ENCODE results near the gene CACNA2D2.

Gene CACNA2D2

GRCh38 chr3:50365080-50365841 is 138.2 kb downstream of the CACNA2D2 start:
- no peak for DNase-seq

- DNase-seq: no peak
These were observed 138.8 kb downstream of the CACNA2D2 start for GRCh38 chr3:50364573-50365079.

- no peak for DNase-seq
These were observed 143.7 kb downstream of the CACNA2D2 start for GRCh38 chr3:50359760-50360110.

- peak; percentile 95 to 97 for DNase-seq
These were observed 144.3 kb downstream of the CACNA2D2 start, which contains the start of gene TMEM115 for GRCh38 chr3:50358911-50359759. Gene TMEM115 (minus strand): TSS chr3:50359521. CDS start chr3:50359063, 458 bp downstream.

- DNase-seq: no peak
These were observed 145.0 kb downstream of the CACNA2D2 start for GRCh38 chr3:50358355-50358910.

GRCh38 chr3:50357481-50357880 is 146.0 kb downstream of the CACNA2D2 start:
- no peak for DNase-seq

GRCh38 chr3:50356553-50356952 is 146.9 kb downstream of the CACNA2D2 start:
- DNase-seq: no peak

GRCh38 chr3:50355829-50356552 is 147.4 kb downstream of the CACNA2D2 start:
- DNase-seq: no peak

GRCh38 chr3:50354850-50355249 is 148.6 kb downstream of the CACNA2D2 start:
- no peak for DNase-seq

- DNase-seq: no peak
These were observed 149.2 kb downstream of the CACNA2D2 start for GRCh38 chr3:50354186-50354764.

- DNase-seq: no peak
These were observed 150.0 kb downstream of the CACNA2D2 start for GRCh38 chr3:50353245-50354004.

- no peak for DNase-seq
These were observed 150.7 kb downstream of the CACNA2D2 start for GRCh38 chr3:50352781-50353180.

GRCh38 chr3:50351323-50351697 is 152.1 kb downstream of the CACNA2D2 start:
- DNase-seq: no peak

GRCh38 chr3:50350527-50351322 is 152.7 kb downstream of the CACNA2D2 start, which contains the start of the genes CYB561D2 and NPRL2:
Gene CYB561D2 (plus strand): TSS chr3:50350862. CDS start chr3:50351434, 572 bp downstream.
Gene NPRL2 (minus strand): TSS chr3:50350775. CDS start chr3:50350652, 123 bp downstream.
- DNase-seq: peak; percentile 82 to 90

GRCh38 chr3:50350213-50350526 is 153.3 kb downstream of the CACNA2D2 start:
- DNase-seq: no peak

- DNase-seq: peak; percentile 47 to 62
These were observed 156.1 kb downstream of the CACNA2D2 start for GRCh38 chr3:50347187-50347813.

GRCh38 chr3:50345586-50346234 is 157.7 kb downstream of the CACNA2D2 start, which contains the start of gene ZMYND10:
Gene ZMYND10 (minus strand): TSS chr3:50345732. CDS start chr3:50345579, 153 bp downstream.
- DNase-seq: peak; percentile 43 to 59

- no peak for DNase-seq
These were observed 158.4 kb downstream of the CACNA2D2 start for GRCh38 chr3:50345008-50345407.

Data from NCI-H524 (cell line).